IMR-90 (cell line): ENCODE results near the gene TRIM77. TPM values are rescaled to one million over a fixed set of nuclear protein-coding genes. Genes with fewer than 3 reads are reported as not detected.

Experiments
- ATAC-seq: fragments of 200-7000 bp; cut with Tn5 transposase; 2 replicates; pipeline ENCODE4 v1.9.1; 2020; ENCODE audit warnings: low read depth, mild to moderate bottlenecking, moderate library complexity
- BruUV-seq: library from RNA; stranded (reverse); fragments of 400-500 nt; replicated peaks from 2 replicates; lab custom pipeline; 2021; lab: Mats Ljungman, UMichigan
- CTCF ChIA-PET: fragments of 300-600 bp; formaldehyde crosslinking; extraction: SDS; loops from one replicate; lab custom pipeline; 2021; ENCODE audit warnings: antibody characterized with exemption; lab: Yijun Ruan, JAX
- POLR2A ChIA-PET: fragments of 300-600 bp; sonication (Branson Sonifier 250); formaldehyde crosslinking; loops from one replicate; lab custom pipeline; 2022; ENCODE audit warnings: antibody characterized with exemption; ENCODE audit not compliant: unreplicated experiment; lab: Charles Lee
- DNase-seq: peaks from one replicate; pipeline ENCODE4 v3.0.0; 2013
- H2AFZ ChIP-seq: replicated peaks from 2 replicates; pipeline ENCODE3; 2013; ENCODE audit warnings: low read length, mild to moderate bottlenecking; ENCODE audit not compliant: poor library complexity
- H2AK5ac ChIP-seq: 2 replicates; pipeline ENCODE4 v1.6.1; 2013; ENCODE audit warnings: low read depth, low read length, inconsistent platforms
- H2AK9ac ChIP-seq: replicated peaks from 2 replicates; pipeline ENCODE3; 2013; ENCODE audit warnings: mild to moderate bottlenecking, low read depth, low read length, moderate library complexity; ENCODE audit not compliant: poor library complexity
- H2BK120ac ChIP-seq: 2 replicates; pipeline ENCODE4 v1.6.1; 2013; ENCODE audit warnings: low read depth, low read length, inconsistent platforms
- H2BK15ac ChIP-seq: 3 replicates; pipeline ENCODE4 v1.6.1; 2013; ENCODE audit warnings: low read depth, low read length, inconsistent platforms
- H2BK20ac ChIP-seq: 2 replicates; pipeline ENCODE4 v1.6.1; 2013; ENCODE audit warnings: low read depth, mild to moderate bottlenecking, inconsistent platforms, low read length, moderate library complexity
- H2BK5ac ChIP-seq: 2 replicates; pipeline ENCODE4 v1.6.1; 2013; ENCODE audit warnings: mild to moderate bottlenecking, low read depth, low read length, inconsistent platforms; ENCODE audit not compliant: poor library complexity, severe bottlenecking
- H3K14ac ChIP-seq: replicated peaks from 2 replicates; pipeline ENCODE4 v1.6.1; 2013; ENCODE audit warnings: low read depth, low read length, inconsistent platforms
- H3K18ac ChIP-seq: 2 replicates; pipeline ENCODE4 v1.6.1; 2013; ENCODE audit warnings: low read depth, low read length, control low read depth
- H3K23ac ChIP-seq: 2 replicates; pipeline ENCODE4 v1.6.1; 2013; ENCODE audit warnings: low read depth, low read length, inconsistent platforms
- H3K27ac ChIP-seq: 2 replicates; pipeline ENCODE4 v1.5.1; 2013; ENCODE audit warnings: mild to moderate bottlenecking, control low read depth, low read length; ENCODE audit not compliant: insufficient read depth
- H3K27me3 ChIP-seq: 2 replicates; pipeline ENCODE4 v1.6.1; 2013; ENCODE audit warnings: low read length; ENCODE audit not compliant: control insufficient read depth, insufficient read depth
- H3K36me3 ChIP-seq: 2 replicates; pipeline ENCODE4 v1.6.1; 2013; ENCODE audit warnings: low read length, mixed read lengths; ENCODE audit not compliant: control insufficient read depth, insufficient read depth
- H3K4ac ChIP-seq: 2 replicates; pipeline ENCODE4 v1.6.1; 2013; ENCODE audit warnings: low read depth, low read length, inconsistent platforms
- H3K4me1 ChIP-seq: 2 replicates; pipeline ENCODE4 v1.6.1; 2013; ENCODE audit warnings: low read length, mixed read lengths; ENCODE audit not compliant: control insufficient read depth, insufficient read depth
- H3K4me2 ChIP-seq: 2 replicates; pipeline ENCODE4 v1.6.1; 2013; ENCODE audit warnings: low read depth, mild to moderate bottlenecking, control low read depth, low read length, moderate library complexity
- H3K4me3 ChIP-seq: 2 replicates; pipeline ENCODE4 v1.5.1; 2013; ENCODE audit warnings: low read depth, mild to moderate bottlenecking, control low read depth, low read length, moderate library complexity; ENCODE audit not compliant: insufficient read depth
- H3K56ac ChIP-seq: 2 replicates; pipeline ENCODE4 v1.6.1; 2013; ENCODE audit warnings: low read length, inconsistent platforms; ENCODE audit not compliant: insufficient read depth; ENCODE audit errors: extremely low read depth
- H3K79me1 ChIP-seq, 2 experiments: 2 replicates each; pipeline ENCODE4 v1.6.1; 2013; ENCODE audit warnings: low read length in 2 of 2, inconsistent platforms in 1 of 2, low read depth in 1 of 2
- H3K9ac ChIP-seq: 2 replicates; pipeline ENCODE4 v1.6.1; 2013; ENCODE audit warnings: low read depth, low read length, control low read depth
- H3K9me1 ChIP-seq: 2 replicates; pipeline ENCODE4 v1.6.1; 2013; ENCODE audit warnings: low read length, inconsistent platforms; ENCODE audit not compliant: insufficient read depth
- H3K9me3 ChIP-seq: 2 replicates; pipeline ENCODE4 v1.6.1; 2013; ENCODE audit warnings: low read length; ENCODE audit not compliant: control insufficient read depth, insufficient read depth
- H4K20me1 ChIP-seq: 2 replicates; pipeline ENCODE4 v1.6.1; 2013; ENCODE audit warnings: low read length, inconsistent platforms; ENCODE audit not compliant: insufficient read depth
- H4K5ac ChIP-seq: 2 replicates; pipeline ENCODE4 v1.6.1; 2013; ENCODE audit warnings: mild to moderate bottlenecking, low read depth, low read length, control low read depth
- H4K8ac ChIP-seq, 2 experiments: 2 replicates each; pipeline ENCODE4 v1.6.1; 2013; ENCODE audit warnings: low read depth in 2 of 2, low read length in 2 of 2, control low read depth in 1 of 2, inconsistent platforms in 1 of 2
- H4K91ac ChIP-seq: 2 replicates; pipeline ENCODE4 v1.6.1; 2013; ENCODE audit warnings: low read depth, low read length, inconsistent platforms; ENCODE audit not compliant: insufficient read depth
- BHLHE40 ChIP-seq: fragments of 150-350 bp; IDR thresholded peaks from 2 replicates; pipeline ENCODE4 v1.6.1; 2016; ENCODE audit warnings: mild to moderate bottlenecking, low read depth, low read length
- CEBPB ChIP-seq: IDR thresholded peaks from 2 replicates; pipeline ENCODE4 v1.6.1; 2012; ENCODE audit warnings: low read depth, low read length, improper control_type of control experiment
- CHD1 ChIP-seq: IDR thresholded peaks from 2 replicates; pipeline ENCODE4 v1.6.1; 2012; ENCODE audit warnings: low read depth, low read length, improper control_type of control experiment
- CTCF ChIP-seq: conservative IDR thresholded peaks from 2 replicates; pipeline ENCODE4 v1.5.1; 2012; ENCODE audit warnings: mild to moderate bottlenecking, low read depth, low read length, improper control_type of control experiment
- ELK1 ChIP-seq: fragments of 150-350 bp; IDR thresholded peaks from 2 replicates; pipeline ENCODE4 v1.6.1; 2016; ENCODE audit warnings: low read depth, mild to moderate bottlenecking, low read length, moderate library complexity, borderline replicate concordance
- FOS ChIP-seq: fragments of 150-350 bp; IDR thresholded peaks from 2 replicates; pipeline ENCODE4 v1.6.1; 2016; ENCODE audit warnings: low read depth, low read length
- MAFK ChIP-seq: IDR thresholded peaks from 2 replicates; pipeline ENCODE4 v1.6.1; 2012; ENCODE audit warnings: low read depth, low read length, improper control_type of control experiment
- MAZ ChIP-seq: IDR thresholded peaks from 2 replicates; pipeline ENCODE4 v1.6.1; 2012; ENCODE audit warnings: low read depth, mild to moderate bottlenecking, low read length, improper control_type of control experiment, moderate library complexity, borderline replicate concordance
- MXI1 ChIP-seq: IDR thresholded peaks from 2 replicates; pipeline ENCODE4 v1.6.1; 2012; ENCODE audit warnings: low read depth, mild to moderate bottlenecking, low read length, moderate library complexity, borderline replicate concordance
- NFE2L2 ChIP-seq: fragments of 150-350 bp; IDR thresholded peaks from 2 replicates; pipeline ENCODE4 v1.6.1; 2016; ENCODE audit warnings: low read depth, mild to moderate bottlenecking, low read length
- POLR2A ChIP-seq: IDR thresholded peaks from 2 replicates; pipeline ENCODE4 v1.6.1; 2012; ENCODE audit warnings: mild to moderate bottlenecking, low read depth, low read length
- RAD21 ChIP-seq: IDR thresholded peaks from 2 replicates; pipeline ENCODE4 v1.6.1; 2012; ENCODE audit warnings: low read length, improper control_type of control experiment
- RCOR1 ChIP-seq: IDR thresholded peaks from 2 replicates; pipeline ENCODE4 v1.6.1; 2012; ENCODE audit warnings: mild to moderate bottlenecking, low read length, improper control_type of control experiment; ENCODE audit not compliant: insufficient replicate concordance
- RFX5 ChIP-seq: IDR thresholded peaks from 2 replicates; pipeline ENCODE4 v1.8.0; 2012; ENCODE audit warnings: low read depth, mild to moderate bottlenecking, low read length, moderate library complexity
- SMC3 ChIP-seq: fragments of 150-350 bp; IDR thresholded peaks from 2 replicates; pipeline ENCODE4 v1.6.1; 2016; ENCODE audit warnings: low read depth, mild to moderate bottlenecking, antibody characterized with exemption, low read length, moderate library complexity
- USF2 ChIP-seq: fragments of 150-350 bp; IDR thresholded peaks from 2 replicates; pipeline ENCODE4 v1.6.1; 2017; ENCODE audit warnings: mild to moderate bottlenecking, antibody characterized with exemption, low read length, low read depth
- WGBS, 2 experiments: methylation state at CpG; one replicate each; pipeline versions ENCODE4 v1.1.5 to v1.1.7; 2013; ENCODE audit warnings: missing lambda C conversion rate in 2 of 2; ENCODE audit not compliant: insufficient read length in 1 of 2; ENCODE audit errors: extremely low coverage in 2 of 2; 5-methylcytosine and 5-hydroxymethylcytosine counted together
- dilution Hi-C: fragments of 300-500 bp; cut with HindIII; formaldehyde crosslinking; loops from one replicate; pipeline ENCODE4 v1.14.3; 2018; ENCODE audit warnings: low sequenced_read_pairs; ENCODE audit not compliant: unreplicated experiment
- in situ Hi-C: fragments of 300-500 bp; cut with MboI; formaldehyde crosslinking; loops from 3 replicates; pipeline ENCODE4 v1.14.3; 2019; ENCODE audit warnings: low sequenced_read_pairs, inconsistent platforms, mixed read lengths
- intact Hi-C: fragments of 100-400 bp; cut with micrococcal nuclease; formaldehyde crosslinking; loops from 2 replicates; pipeline ENCODE4 v1.10.0; 2022
- polyA plus RNA-seq, 3 experiments: library from polyadenylated mRNA; depleted of rRNA; stranded (reverse); fragments of >200 nt; gene quantifications; 2 replicates each; pipeline ENCODE4 v1.2.3, GENCODE V29; 2012; ENCODE audit warnings: low replicate concordance in 1 of 3
- total RNA-seq: library from RNA; depleted of rRNA; stranded (reverse); fragments of >200 nt; gene quantifications from 2 replicates; pipeline ENCODE4 v1.2.3, GENCODE V29; 2012

TRIM77 gene
- total and polyA plus RNA-seq, 2 of the 4 experiments (the other 2 are of a cell fraction): not detected

GRCh38 chr11:89736566-89736965 is 26.5 kb downstream of the TRIM77 start:
- Histone ChIP-seq H2BK15ac (no peak overlapping the region), H2AK5ac (no peak overlapping the region), H2BK5ac (no peak overlapping the region), H4K5ac (no peak overlapping the region), H3K9me3 (no peaks in the 10 kb centered on the region), H4K20me1 (no peaks in the 10 kb centered on the region), H3K9ac (no peak overlapping the region), H3K14ac (no peak overlapping the region), H3K79me1 (no peaks in the 10 kb centered on the region), H2AK9ac (no peak overlapping the region), H4K8ac (no peak overlapping the region), H4K91ac (no peak overlapping the region), H3K27ac (no peak overlapping the region), H2BK120ac (no peak overlapping the region), H3K27me3 (no peaks in the 10 kb centered on the region), H3K4me3 (no peak overlapping the region), H3K9me1 (no peaks in the 10 kb centered on the region), H3K4ac (no peak overlapping the region), H3K36me3 (no peaks in the 10 kb centered on the region), H3K18ac (no peak overlapping the region), H3K56ac (no peak overlapping the region), H3K4me1 (no peaks in the 10 kb centered on the region), H2AFZ (no peak overlapping the region), H3K4me2 (no peak overlapping the region), H3K23ac (no peak overlapping the region), H2BK20ac (no peak overlapping the region)
- WGBS, 2 experiments: no CpG with 5 or more reads among the region's 1 CpG
- BruUV-seq: no TSS peak
- in situ Hi-C loops: no loop called here
- POLR2A ChIA-PET: no interaction called here
- dilution Hi-C loops: no loop called here
- CTCF ChIA-PET: no interaction called here
- no peak for DNase-seq
- ATAC-seq: no peak
- no peak for TF ChIP-seq RAD21
- no peak for TF ChIP-seq BHLHE40
- no peak for TF ChIP-seq POLR2A
- TF ChIP-seq MXI1: no peak
- no peak for TF ChIP-seq CEBPB
- TF ChIP-seq NFE2L2: no peak
- TF ChIP-seq CTCF: no peak
- TF ChIP-seq CHD1: no peak
- no peak for TF ChIP-seq SMC3
- no peak for TF ChIP-seq MAZ
- TF ChIP-seq USF2: no peak
- TF ChIP-seq RFX5: no peak
- TF ChIP-seq ELK1: no peak
- TF ChIP-seq MAFK: no peak
- TF ChIP-seq RCOR1: no peak
- no peak for TF ChIP-seq FOS
- intact Hi-C loops: no loop called here
